HG03025 (cell line): ENCODE data around the gene SLC30A10.
"Not testable (repeated sequence)": the region's sequence is repeated elsewhere in the genome, so short reads cannot be mapped to it uniquely, and the experiment has no call there.

ENCODE experiments used
- ATAC-seq: cut with Tn5 transposase; IDR thresholded peaks from one replicate; pipeline ENCODE4 v1.9.1; 2021; ENCODE audit warnings: mild to moderate bottlenecking, moderate library complexity; ENCODE audit not compliant: unreplicated experiment, low FRiP score

The SLC30A10 gene

GRCh38 chr1:219927956-219928790 lies at the start of gene SLC30A10:
TSS of gene SLC30A10 (minus strand) at chr1:219928557. CDS start at chr1:219928440, 117 bp downstream.
- peak; percentile 51 for ATAC-seq

- no peak for ATAC-seq
These were observed 44.9 kb upstream of the SLC30A10 start for GRCh38 chr1:219973213-219973612.

GRCh38 chr1:219967361-219967760 lies 39.0 kb upstream of the SLC30A10 start:
- no peak for ATAC-seq

- ATAC-seq = no peak
These were observed 37.7 kb upstream of the SLC30A10 start for GRCh38 chr1:219966071-219966349.

GRCh38 chr1:219965285-219966070 lies 37.1 kb upstream of the SLC30A10 start:
- no peak for ATAC-seq

- ATAC-seq = no peak
These were observed 35.1 kb upstream of the SLC30A10 start for GRCh38 chr1:219963432-219963831.

GRCh38 chr1:219961684-219962083 lies 33.3 kb upstream of the SLC30A10 start:
- no peak for ATAC-seq

GRCh38 chr1:219959540-219960203 lies 31.3 kb upstream of the SLC30A10 start:
- no peak for ATAC-seq

GRCh38 chr1:219958875-219959417 lies 30.6 kb upstream of the SLC30A10 start:
- no peak for ATAC-seq

GRCh38 chr1:219954736-219955421 lies 26.5 kb upstream of the SLC30A10 start:
- no peak for ATAC-seq

- ATAC-seq = no peak
These were observed 25.7 kb upstream of the SLC30A10 start for GRCh38 chr1:219954052-219954451.

GRCh38 chr1:219952361-219952760 lies 24.0 kb upstream of the SLC30A10 start:
- ATAC-seq = no peak

GRCh38 chr1:219949227-219949626 lies 20.9 kb upstream of the SLC30A10 start:
- ATAC-seq = not testable (repeated sequence)

GRCh38 chr1:219948766-219949165 lies 20.4 kb upstream of the SLC30A10 start:
- not testable (repeated sequence) for ATAC-seq

- ATAC-seq = no peak
These were observed 17.4 kb upstream of the SLC30A10 start for GRCh38 chr1:219945795-219946194.

- no peak for ATAC-seq
These were observed 13.1 kb upstream of the SLC30A10 start for GRCh38 chr1:219941179-219942118.

GRCh38 chr1:219940707-219941106 lies 12.3 kb upstream of the SLC30A10 start:
- no peak for ATAC-seq

GRCh38 chr1:219938706-219939105 lies 10.3 kb upstream of the SLC30A10 start:
- ATAC-seq = no peak

GRCh38 chr1:219933763-219934162 lies 5.4 kb upstream of the SLC30A10 start:
- ATAC-seq = not testable (repeated sequence)
